GM11168 (cell line): ENCODE data around the gene PLA2G2C.

Experiments used
- in situ Hi-C: fragments of 300-500 bp; cut with MboI; formaldehyde crosslinking; loops from one replicate; pipeline ENCODE4 v1.12.0; 2022; ENCODE audit warnings: low sequenced_read_pairs; ENCODE audit not compliant: unreplicated experiment

PLA2G2C gene

DNA sequence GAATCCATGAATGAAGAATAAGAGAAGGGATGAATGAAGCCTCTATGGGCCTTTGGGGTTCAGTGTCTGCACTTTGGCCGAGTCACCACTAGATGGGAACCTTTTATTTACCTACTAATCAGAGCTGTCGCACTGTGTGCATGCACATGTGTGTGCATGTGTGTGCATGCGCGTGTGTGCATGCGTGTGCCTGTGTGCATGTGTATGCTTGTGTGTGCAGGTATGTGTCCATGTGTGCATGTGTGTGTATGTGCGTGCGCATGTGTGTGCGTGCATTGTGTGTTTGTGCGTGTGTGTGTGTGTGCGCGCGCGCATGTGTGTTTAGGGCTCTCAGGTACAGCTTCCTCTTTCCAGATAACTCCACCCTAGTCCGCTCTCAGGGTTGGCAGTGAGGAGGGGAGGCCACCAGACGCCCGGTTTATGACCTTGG is 20.8 kb downstream of the PLA2G2C start:
- in situ Hi-C loops, result no loop called here

DNA sequence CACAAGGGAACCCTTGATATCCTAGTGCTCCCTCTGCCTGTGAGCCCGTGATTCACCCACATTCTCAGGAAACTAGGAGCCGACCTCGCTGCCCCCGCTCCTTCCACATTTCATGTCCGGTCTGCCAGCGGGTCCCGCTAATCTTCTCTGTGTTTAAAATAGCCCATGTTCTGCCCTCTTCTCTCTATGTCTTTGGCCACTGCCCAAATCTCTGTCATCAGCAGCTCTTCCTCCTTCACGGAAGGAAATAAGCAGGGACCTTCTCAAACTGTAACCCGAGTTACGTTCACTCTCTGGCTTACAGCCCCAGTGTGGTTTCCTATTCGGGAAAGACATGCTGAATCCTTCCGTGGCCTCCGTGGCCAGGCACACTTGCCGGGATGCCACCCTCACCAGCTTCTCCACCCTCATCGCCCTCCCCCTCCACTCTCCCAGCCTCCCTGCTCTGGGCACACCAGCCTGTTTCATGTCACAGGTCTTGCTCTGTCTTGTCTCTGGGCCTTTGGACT is 21.6 kb downstream of the PLA2G2C start:
- in situ Hi-C loops, result no loop called here

- in situ Hi-C loops, result no loop called here
Observed at GRCh38 chr1:20160034-20160433, 26.3 kb downstream of the PLA2G2C start.

GRCh38 chr1:20158358-20159070 is 27.8 kb downstream of the PLA2G2C start:
- in situ Hi-C loops, result loop anchor here (5.0 kb wide), 1 partner anchor 241 kb away; no protein-coding TSS in a partner anchor

DNA sequence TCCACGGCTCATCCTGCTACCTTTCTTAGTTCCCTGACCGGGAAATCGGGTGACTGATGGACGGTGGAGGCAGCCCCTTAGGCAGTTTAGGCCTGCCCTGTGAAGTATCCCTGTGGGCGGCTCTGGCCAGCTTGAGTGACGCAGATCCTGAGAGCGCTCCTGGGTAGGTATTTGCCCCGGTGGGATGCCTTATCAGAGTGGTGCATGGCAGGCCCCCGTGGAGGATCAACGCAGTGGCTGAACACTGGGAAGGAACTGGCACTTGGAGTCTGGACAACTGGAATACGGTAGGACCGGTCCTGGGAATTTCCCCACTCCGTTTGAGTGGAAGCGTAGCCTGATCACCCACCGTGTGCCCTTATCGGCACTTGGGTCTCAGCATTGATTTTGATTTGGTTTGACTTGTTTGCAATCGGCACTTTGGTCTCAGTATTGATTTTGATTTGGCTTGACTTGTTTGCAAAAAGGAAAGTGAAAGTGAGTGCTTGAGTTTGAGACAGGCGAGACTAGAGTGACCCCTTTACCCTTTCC is 32.0 kb downstream of the PLA2G2C start:
- in situ Hi-C loops, result loop anchor here (5.0 kb wide), 1 partner anchor 42 kb away; no protein-coding TSS in a partner anchor

- in situ Hi-C loops, result loop anchor here (5.0 kb wide), 1 partner anchor 41 kb away; no protein-coding TSS in a partner anchor
Observed at GRCh38 chr1:20153000-20153418, 33.3 kb downstream of the PLA2G2C start.

DNA sequence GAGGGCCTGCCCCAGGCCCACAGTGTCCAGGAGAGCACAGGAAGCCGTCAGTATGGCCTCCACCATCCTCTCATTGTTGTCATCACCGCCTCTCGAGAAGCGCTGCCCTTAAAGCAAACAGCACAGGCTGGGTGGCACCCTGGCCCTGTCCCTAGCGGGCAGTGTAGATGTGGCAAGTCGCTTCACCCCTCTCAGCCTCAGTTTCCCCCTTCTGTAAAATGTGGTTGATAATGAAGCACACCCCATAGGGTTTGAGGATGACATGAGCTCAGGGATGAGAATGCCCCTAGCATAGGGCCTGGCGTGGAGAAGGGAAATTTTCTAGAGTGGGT is 33.8 kb downstream of the PLA2G2C start:
- in situ Hi-C loops, result loop anchor here (5.0 kb wide), 1 partner anchor 40 kb away; no protein-coding TSS in a partner anchor

DNA sequence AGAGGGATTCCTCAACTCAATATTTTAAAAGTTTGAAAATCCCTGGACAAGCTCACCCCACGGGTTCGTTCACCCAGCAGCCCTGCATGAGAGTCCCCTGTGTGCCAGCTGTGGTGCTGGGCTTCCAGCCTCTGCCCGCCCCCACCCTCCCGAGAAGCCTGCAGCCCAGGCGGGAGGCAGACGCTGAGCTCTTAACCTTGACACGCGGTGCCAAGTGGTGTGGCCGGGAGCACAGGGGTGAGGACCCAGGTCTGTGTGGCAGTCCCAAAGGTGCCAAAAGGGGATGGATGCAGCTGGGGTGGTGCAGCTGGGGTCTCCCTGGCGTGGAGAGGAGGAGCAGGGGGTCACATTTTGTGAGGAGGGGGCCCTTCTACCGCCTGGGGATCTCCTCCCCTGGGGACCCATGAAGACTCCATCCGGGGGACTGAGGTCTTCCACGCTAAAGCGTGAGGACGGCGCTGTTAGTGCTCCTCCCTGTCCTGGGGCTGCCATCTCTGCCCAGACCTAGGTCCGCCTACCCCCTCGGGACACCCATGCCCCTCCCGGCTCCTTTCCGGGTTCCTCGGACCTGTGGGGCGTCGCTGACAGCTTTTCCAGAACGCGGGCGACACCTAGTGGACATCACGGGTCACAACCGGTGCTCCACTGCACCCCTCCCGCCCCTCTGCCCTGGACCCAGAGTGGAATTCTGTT is 34.3 kb downstream of the PLA2G2C start:
- in situ Hi-C loops, result loop anchor here (5.0 kb wide), 1 partner anchor 40 kb away; no protein-coding TSS in a partner anchor

DNA sequence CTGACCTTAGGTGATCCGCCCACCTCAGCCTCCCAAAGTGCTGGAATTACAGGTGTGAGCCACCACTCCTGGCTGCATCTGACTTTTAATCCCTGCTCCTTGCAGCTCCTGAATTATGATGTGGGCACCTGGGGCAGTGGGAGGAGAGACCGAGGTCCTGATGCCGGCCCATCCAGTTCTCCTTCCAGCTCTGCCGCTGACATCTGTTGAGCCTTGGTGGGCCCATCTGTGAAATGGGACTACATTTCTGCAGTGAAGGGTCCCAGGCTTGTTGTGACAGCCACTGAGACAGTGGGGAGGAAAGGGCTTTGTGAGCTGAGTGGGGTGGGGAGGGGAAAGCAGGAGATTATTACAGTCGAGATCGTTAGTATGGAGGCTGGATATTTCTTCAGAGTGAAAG is 35.3 kb downstream of the PLA2G2C start:
- in situ Hi-C loops, result loop anchor here (5.0 kb wide), 1 partner anchor 39 kb away; no protein-coding TSS in a partner anchor

DNA sequence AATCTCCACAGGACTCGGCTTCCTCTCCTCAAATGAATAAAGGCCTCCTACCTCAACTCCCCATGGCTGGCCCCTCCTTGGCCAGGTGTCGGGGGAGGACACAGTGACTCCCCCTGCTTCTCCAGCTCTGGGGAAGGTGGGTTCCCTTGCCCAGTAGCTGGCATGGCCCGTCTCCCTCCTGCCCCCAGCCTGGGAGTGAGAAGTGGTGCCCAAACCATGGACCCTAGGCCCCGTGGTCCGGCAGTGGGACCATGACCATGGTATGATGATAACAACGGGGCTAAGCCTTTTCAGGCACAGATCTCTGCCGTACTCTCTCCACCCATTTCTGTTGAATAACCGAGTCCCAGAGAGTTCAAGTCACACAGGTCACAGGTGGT is 36.0 kb downstream of the PLA2G2C start:
- in situ Hi-C loops, result loop anchor here (5.0 kb wide), 1 partner anchor 38 kb away; no protein-coding TSS in a partner anchor

GRCh38 chr1:20149601-20150325 is 36.6 kb downstream of the PLA2G2C start:
- in situ Hi-C loops, result loop anchor here (5.0 kb wide), 1 partner anchor 37 kb away; no protein-coding TSS in a partner anchor

DNA sequence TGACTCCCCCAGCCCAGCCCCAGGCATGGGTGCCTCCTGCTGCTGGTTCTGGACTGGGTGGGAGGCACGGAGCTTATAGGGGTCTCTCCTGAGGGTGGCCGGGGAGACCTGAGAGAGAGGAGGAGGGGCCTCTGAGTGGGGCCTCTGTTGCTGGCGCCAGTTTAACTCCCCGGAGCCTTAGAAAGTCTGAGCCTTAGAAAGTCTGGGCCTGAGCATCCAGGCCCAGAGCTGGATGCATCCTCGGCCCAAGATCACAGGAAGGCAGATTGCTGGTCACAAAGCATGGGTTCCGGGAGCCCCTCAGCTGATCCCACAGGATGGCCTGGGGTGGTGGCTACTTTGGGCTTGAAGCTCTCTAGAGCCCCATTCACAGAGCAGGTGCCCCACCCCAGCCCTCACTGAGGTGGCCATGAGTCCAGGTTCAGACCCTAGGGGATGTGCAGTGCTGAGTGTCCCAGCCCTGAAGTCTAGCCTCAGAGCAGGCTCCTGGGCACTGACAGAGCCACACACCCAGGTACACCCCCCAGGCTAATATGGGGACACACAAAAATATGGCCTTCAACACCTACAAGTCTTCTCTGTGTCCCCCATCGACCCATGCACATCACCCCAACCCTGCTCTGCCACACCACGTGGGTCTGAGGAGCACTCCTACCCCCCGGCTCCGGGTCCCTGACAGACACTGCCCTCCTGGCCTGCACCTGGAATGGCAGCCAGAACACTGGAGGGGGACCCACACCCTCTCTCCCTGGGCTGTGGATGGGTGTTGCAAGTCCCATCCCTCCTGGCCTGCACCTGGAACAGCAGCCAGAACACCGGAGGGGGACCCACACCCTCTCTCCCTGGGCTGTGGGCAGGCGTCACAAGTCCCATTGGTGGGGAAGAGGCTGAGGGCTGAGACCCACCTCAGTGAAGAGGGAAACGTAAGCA is 37.5 kb downstream of the PLA2G2C start:
- in situ Hi-C loops, result no loop called here

- in situ Hi-C loops, result no loop called here
Observed at GRCh38 chr1:20147846-20148570, 38.3 kb downstream of the PLA2G2C start.

DNA sequence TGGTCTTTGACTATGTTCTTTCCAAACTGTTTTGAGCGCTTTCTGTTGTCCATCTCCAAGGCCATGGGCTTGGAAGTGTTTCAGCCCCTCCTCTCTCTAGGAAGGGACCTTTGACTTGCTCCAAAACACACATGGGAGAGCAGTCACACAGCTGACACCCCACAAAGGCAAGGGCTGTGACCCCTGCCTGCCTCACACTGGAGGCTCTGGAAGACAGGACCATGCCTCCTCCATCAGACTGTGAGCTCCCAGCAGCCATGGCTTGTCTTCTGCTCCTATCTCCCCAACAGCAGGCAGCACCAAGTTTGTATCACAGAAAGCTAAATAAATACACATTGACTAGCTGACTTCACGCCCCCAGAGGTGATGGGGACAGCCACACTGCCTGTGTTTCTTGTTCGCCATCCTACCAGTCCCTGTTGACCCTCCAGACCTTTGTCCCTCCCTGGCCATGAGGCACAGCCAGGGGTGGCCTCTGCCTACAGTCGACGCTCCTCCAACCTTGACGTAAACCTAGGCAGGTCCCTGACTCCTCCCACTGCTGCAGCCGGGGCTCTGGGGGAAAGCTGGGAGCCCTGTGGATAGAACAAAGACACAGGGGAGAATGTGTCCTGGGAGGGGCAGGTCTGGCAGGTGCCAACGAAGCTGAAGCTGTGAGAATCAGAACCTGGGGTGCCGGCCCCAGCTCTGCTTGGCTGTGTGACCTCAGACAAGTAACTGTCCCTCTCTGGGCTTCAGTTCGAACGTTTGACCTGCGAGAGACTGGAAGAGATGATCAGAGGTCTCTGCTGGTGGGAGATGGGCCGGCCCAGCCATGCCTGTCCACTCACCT is 42.4 kb downstream of the PLA2G2C start:
- in situ Hi-C loops, result no loop called here

- in situ Hi-C loops, result no loop called here
Observed at GRCh38 chr1:20143318-20143717, 43.0 kb downstream of the PLA2G2C start.

- in situ Hi-C loops, result no loop called here
Observed at GRCh38 chr1:20142001-20142710, 44.2 kb downstream of the PLA2G2C start.

GRCh38 chr1:20141466-20141865 is 44.9 kb downstream of the PLA2G2C start:
- in situ Hi-C loops, result no loop called here
